Germinal center (tissue), 1 donor: ENCODE results near the gene ANKLE1.

Experiments
- DNase-seq: peaks from one replicate; pipeline ENCODE4 v3.0.0; 2012; ENCODE audit warnings: mixed read lengths, low spot score

ANKLE1 gene

DNA sequence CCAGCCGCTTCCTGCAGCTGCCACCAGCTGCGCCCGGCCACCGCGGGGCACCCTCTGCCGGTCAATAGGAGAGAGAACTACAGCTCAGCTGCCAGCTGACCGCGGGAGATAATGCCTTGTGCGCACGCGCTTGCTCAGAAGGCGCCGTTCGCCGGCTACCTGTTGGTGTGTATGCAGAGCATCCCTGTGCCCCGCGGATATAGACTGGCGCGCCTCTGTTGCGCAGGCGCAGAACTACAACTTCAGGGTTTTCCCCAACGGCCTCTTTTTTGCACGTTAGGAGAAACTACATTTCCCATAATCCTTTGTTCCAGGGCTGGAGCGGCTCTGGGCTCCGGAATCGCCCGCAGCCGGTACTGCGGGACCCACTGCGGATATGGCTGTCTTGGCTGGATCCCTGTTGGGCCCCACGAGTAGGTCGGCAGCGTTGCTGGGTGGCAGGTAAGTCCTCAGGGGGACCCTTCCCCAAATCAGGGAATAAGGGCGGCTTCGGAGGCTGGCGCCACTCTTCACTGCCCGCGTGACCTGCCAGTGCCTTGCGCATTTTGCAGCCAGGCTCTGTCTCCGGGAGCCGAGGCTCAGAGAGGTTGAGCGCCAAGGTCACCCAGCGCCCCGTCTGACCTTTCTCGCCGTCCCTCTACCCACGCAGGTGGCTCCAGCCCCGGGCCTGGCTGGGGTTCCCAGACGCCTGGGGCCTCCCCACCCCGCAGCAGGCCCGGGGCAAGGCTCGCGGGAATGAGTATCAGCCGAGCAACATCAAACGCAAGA, 24.0 kb downstream of the ANKLE1 start, which contains the start of gene MRPL34:
MRPL34 (plus strand) TSS at position 356 of the 768 bp plus-strand sequence; CDS start at position 377, 21 bp downstream.
- DNase-seq, result peak; percentile 91

DNA sequence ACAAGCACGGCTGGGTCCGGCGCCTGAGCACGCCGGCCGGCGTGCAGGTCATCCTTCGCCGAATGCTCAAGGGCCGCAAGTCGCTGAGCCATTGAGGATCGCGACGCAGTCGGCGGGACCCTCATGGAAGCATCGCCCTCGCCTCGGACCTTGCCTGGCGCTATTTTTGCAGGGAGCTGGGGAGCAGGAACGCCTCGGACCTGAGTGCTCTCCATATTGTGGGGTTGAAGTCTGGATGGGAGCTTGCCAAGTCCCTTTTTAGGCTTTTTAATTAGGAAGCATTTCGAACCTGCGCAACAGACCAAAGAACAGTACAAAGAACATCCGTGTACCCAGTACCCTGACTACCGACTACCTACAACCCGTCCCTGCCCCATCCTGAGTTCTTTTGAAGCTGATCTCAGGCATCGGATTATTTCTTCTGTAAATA, 24.6 kb downstream of the ANKLE1 start:
- DNase-seq, result no peak

DNA sequence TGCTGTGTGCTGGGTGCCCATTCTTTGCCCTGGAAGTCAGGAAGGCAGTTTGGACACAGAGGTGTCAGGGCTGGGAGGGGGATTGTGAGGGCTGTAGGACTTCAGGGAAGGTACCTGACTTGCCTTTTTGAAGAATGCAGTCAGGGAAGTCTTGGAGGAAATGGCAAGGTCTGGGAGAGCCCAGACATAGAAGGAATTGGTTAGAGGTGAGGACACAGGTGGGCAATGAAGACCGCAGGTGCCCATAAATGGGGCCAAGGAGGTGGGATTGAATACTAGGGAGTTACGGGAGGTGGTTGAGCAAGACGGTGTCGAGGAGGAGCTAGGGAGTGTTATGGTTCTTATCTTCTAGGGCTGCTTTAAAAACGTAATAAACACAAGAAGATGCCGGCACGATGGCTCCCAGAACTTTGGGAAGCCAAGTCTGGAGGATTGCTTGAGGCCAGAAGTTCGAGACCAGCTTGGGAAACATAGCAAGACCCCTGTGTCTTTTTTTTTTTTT, 26.2 kb downstream of the ANKLE1 start:
- no peak for DNase-seq

DNA sequence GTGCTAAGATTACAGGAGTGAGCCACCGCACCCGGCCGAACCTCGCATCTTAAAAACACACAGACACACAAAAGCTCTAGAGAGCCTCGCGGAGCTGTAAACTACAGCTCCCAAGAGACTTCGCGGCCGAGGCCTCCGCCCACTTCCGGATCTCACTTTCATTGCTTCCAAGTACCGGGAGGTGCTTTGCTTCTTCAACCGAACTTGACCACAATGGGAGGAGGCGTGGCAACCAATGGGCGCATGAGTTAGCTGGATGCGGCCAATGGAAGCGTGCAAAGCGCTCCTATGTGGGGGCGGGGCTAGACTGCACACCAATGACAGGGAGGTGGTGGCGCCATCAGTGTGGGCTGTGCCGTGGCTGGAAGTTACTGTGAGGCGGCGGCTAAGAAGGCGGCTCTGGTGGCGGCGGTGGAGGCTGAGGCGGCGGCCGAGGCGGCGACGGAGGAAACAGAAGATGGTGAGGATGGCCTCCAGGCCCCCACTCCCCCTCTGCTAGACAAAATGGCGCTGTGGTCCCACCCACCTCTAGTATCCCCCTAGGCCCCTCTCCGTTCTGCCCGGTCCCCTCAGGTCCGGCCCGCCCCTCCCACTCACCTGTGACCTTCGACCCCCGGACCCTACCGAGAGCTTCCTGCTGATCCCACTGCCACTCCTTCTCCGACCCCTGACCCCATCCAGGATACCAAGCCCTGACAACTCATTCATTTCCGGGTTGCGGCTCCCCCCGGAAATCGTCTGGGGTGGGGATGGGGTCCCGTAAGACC, 27.7 kb downstream of the ANKLE1 start, which contains the start of gene DDA1:
DDA1 (plus strand) TSS at position 366 of the 767 bp plus-strand sequence; CDS start at position 458, 92 bp downstream.
- DNase-seq, result peak; percentile 99

DNA sequence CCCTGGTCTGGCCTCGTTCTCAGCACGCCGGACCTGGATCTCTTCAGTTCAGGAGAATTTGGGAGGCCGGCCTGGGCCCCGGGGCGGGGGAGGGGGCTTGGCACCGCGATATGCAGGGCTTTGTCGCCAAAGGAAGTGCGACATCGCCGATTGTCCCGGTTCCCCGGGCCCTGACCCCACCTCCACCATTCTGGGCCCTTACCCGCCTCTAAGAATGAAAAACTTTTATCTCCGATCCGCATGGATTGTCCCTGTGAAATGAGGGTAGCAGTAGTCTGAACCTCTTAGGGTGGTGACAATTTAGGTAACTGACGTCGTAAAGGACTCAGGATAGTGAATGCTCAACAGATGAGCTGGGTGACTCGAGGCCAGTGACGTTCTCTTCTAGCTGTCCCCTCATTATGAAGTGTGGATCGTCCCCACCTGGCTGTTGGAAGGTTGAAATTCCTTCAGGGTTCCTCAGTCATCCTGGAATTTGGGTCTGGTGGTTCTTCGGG, 28.3 kb downstream of the ANKLE1 start:
- no peak for DNase-seq

DNA sequence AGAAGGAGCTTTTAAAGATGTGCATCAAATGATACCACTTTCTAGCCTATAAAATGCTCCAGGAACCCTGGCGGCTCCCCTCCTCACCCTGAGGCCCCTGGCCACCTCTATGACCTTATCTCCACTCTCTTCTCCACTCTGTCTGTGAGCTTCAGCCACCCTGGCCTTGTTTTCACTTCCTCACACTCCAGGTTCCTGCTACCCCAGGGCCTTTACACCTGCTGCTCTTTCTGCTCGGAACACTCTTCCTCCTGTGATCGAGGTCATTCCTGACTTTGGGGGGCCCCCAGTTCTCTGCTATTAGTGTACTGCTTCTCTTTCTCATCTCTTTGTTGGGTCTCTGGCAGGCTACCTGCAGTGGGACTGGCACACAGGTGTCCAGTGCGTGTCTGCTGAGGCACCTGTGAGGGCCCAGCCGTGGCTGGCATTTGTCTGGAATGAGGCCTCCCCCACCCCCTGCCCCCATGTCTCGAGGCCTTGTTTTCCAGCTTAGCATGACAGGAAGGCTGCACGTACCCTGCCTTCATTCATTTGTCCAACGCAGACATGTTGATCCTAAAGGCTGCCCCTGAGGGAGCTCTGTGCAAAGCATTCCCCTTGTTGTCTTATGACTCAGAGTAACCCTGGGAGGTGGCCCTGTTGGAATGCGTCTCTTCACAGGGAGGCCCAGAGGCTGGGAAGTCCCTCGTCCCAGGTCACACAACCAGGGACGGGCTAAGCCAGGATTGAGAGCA, 29.9 kb downstream of the ANKLE1 start:
- no peak for DNase-seq

DNA sequence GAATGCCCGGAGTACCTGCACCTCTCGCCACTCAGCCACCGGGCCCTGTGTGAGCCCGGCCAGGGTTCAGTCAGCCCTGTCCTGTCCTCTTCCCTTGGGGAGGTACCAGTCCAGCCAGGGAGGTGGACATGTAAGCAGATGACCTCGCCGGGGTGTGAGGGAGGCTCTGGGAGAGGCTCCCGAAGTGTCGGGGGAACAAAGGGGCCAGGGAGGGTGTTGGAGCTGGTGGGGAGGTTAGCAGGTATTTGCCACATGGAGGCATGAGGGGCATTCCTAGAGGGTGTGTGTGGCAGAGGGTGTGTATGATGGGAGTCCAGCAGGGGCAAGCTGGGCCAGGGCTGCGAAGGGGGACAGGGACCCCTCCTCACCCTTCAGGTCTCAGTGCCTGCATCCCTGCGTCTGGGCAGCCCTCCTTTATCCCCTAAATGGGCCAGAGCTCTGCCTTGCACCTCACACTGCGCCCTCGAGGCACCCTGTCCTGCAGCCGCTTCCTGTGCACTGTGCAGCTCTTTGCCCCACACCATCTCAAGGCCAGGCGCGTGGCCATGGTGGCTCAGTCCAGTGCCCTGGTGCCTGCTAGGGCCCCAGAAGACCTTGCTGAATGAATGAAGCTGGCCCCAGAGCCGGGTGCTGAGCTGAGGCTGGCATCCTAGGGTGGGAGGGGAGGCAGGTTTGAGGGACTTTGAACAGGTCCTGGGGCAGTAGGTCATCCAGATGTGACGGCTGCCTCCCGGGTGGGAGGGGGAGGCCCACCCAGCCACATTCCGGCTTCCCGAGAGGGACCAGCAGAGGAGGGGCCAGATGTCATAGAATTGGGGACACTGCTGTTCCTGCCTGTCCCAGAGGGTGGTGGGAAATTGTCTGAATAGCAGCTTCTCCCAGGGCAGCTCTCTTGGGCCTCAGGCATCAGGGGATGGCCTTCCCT, 30.8 kb downstream of the ANKLE1 start:
- no peak for DNase-seq

DNA sequence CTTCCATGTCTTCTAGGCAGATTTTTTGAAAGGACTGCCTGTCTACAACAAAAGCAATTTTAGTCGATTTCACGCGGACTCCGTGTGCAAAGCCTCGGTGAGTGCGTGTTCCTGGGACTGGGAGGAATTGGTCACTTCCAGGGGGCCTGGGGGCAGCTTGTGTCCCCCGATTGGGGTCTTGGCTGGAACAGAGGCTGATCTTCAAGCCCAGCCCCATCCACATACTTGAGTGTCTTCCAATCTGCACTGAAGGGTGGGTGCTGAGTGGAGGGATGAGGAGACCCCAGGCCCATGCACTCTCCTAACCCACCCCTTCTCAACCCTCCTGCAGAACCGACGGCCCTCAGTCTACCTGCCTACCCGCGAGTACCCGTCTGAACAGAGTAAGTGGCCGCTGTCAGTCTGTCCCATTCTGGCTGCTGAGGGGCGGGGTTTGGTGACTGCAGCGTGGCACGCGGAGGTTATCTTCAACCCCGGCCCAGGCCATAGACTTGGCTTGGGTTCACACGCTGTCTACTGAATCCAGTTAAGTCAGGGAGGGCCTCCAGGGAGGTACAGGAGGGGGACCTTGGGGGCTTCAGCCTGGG, 32.4 kb downstream of the ANKLE1 start:
- DNase-seq, result no peak

DNA sequence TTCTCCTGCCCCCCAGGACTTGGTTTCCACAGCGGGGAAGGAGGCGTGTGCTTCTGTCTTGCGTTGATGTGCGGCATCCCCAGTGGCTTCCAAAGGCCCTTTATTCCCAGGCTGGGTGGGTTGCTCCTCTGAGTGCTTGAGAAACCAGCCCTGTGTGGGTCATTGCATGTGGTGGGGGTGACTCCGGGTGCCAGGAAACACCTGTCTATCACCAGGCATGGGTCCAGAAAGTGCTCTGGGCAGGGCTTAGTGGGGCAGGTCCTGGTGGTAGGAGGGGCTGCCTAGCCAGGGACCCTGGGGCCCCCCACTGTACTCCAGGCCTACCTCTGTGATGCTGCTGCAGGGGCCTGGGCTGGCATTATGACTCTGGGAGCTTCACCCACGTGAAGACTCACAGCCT, 37.3 kb downstream of the ANKLE1 start:
- no peak for DNase-seq

DNA sequence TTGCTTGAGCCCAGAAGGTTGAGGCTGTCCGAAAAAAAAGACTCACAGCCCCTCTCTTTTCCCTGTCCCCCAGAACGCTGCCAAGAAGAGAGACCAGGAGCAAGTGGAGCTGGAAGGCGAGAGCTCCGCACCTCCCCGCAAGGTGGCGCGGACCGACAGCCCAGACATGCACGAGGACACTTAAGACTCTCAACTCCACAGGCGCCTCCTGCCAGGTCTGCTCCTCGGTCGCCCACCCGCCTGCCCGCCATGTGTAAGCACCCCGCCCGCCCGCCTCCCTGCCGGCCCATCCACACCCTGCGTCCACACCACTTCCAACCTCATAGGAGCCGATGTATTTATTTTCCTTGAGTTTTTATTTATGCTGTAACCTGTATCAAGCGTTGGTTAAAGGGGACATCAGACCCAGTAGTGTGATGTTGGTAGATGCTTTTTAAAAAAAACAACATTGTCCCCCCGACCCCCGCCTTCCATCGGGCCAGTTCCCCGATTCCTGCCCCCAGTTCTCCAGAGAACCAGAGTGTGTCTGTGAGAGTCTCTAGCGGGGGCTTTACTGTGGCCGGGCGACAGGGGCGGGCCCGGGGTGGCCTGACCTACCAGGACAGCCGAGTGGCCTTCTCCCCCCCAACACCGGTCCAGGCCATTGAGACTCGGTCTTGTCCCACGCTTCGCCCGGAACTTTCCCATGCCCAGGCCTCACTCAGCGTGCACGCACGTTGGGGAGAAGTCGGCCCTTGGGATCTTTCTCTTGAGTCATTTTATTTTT, 38.0 kb downstream of the ANKLE1 start:
- no peak for DNase-seq

DNA sequence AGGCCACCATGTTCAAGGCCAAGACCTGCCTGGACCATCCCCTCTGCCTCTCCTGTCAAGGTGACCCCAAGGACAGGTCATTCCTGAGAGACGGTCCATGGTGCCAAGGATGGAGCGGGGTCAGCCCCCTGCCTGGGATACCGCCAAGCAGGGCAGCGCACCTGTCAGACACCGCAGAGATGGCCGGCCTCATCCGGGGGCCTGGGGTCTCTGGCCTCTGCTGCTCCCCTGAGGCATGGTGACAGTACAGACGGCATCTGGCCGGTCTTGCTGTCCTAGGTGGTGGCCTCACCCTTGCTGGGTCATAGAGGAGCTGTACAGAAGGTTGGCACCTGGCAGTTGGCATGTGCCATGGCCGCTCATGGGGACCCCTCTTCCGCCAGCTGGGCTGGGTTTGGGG, 38.7 kb downstream of the ANKLE1 start:
- no peak for DNase-seq

DNA sequence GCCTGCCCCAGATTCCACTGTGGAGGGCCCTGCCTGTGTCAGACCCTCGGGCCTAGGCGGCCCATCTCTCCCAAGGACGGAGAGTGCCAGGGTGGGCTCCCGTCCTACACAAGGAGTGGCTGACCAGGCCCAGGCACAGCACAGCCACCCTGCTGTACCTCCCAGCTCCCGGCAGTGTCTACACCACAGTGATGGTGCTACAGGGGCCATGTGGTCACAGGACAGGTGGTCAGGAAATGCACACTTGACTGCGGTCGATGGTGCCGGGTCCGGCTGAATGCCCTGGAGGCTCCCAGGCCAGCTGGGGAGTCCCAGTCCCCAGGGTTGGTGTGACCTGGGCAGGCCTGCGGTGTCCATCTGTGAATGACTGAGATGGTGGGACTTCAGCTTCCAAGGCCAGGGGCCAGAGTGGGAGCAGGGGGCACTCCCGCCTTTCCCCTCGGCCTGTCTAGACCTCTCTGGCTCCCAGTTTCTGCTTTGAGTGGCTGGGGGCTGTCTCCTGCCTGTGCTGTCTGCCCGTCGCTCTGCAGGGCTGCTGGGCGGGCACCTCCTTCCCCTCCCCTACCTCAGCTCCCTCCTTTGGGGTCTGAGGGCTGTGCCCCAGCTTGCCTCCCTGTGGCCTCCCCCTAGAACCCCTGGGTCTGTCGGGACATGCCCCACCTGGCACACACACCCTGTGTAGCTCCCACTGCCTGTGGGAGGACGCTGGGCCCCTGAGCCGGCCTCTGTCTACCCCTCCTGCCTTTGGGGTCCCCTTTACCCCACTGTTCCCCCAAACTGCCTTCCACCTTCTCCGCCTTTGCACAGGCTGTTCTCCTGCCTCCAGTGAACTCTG, 40.2 kb downstream of the ANKLE1 start:
- DNase-seq, result no peak

DNA sequence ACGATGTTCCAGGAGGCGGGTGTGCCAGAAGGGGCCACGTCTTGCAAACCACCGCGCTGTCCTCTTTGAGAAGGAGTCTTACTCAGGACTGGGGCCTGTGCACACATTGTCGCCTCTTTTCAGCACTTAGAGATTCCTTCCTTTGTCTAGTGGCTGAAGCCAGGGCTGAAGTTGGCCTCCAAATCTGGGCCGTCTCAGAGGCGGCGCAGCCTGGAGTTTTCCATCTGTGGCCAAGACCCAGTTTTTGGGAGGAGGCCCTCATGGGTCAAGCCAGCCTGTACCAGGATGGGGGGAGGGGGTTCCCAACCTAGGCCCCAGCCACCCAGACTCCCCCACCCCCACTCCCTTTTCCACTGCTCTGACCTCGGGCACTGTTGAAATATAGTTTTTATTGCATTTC, 41.2 kb downstream of the ANKLE1 start:
- DNase-seq, result no peak

DNA sequence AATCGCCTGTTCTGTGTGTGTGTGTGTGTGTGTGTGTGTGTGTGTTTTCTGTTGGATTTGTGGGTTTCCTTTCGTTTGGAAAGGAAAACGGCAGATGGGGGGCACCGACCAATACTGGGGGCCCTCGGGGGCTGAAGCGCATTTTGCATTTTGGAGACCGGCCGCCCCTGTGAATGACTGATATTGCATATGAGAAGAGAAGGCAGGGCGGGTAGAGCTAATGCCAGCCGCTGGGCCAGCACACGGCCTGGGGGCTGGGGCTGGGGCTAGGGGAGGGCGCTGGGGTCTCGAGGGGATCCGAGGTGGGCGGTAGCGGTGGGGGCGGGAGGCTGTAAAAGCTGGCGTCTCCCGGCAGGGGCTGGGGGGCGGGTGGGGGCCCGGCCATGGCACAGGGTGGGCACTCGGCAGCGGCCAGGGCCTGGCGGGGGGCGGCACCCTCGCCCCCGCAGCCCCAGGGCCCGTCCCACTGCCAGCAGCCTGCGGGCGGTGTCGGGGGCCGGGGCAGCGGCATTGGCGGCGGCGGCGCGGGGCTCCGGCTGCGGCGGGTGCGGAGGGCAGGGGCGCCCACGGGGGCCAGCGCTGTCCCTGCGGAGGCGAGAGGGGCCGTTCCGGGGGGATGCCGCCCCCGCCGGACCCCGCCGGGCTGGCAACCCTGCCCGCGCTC, 41.7 kb downstream of the ANKLE1 start:
- no peak for DNase-seq

DNA sequence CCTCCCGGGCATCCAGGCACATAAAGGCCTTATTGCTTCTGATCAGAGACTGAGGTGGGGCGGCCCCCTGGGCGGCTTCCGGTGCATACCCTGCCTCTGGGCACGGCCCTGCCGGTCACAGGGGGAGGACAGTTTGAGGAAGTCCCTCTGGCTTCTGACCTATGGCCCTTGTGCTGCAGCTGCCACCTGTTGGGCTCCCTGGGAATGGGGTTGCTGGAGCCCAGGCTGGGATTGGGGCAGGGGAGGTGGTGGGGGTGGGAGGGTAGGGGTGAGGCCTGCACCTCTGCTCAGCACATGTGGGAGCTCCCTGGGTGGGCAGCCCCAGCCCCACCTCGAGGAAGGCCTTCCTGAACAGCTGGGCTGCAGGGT, 42.2 kb downstream of the ANKLE1 start:
- DNase-seq, result no peak

DNA sequence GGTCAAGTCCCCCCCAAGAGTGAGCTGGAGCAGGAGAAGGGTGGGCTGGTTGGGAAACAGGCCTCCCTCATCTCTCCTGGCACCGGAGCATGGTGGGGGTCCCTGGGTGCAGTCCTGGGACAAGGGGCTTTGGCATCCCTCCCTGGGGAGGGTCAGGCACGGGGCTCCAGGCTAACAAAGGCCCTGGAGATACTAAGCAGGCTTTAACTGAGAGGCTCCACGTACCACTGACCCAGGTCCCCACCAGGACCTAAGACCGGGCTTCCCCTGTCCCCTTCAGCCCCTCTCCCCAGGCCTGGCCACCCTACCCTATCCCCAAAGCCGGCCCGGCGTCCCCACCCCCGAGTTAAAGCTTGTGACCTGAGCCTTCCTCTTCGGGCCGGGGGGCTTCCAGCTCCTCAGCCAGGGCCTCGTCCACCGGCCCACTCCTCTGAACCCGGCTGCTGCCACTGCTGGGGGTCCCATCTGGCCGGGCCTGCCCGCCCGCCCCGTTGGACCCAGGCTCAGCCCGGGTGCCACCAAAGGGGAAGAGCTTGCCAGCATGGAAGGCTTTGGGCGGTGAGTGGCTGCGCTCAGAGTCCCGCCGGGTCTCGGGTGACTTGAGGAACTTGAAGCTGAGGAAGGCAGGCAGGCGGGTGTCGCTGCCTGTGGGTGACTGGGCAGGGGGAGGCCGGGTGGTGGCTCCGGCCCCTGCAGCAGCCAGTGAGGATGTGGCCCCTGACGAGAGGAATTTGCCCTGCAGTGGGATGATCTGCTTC, 42.8 kb downstream of the ANKLE1 start:
- no peak for DNase-seq

DNA sequence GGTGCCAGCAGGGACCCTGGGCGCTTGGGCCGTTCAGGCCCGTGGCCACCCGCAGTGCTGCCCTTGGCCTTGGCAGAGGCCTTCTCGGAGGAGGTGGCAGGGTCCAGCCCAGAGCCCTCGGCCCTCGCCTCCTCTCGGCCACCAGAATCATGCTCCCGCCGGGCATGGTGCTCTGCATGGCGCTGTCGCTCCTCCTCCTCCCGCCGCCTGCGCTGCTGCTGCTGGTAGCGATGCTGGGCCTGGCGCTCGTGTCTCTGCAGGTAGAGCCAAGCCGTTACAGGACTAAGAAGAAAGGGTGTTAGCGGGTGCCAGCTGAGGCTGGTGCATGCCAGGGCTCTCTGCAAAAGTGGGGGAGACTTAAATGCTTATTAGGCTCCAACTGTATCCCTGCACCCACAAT, 43.4 kb downstream of the ANKLE1 start:
- DNase-seq, result no peak
